K562 (cell line): Measurements from ENCODE around the gene GPR107. TPM values are rescaled to one million over a fixed set of nuclear protein-coding genes. Genes with fewer than 3 reads are reported as not detected.

Source experiments
- ATAC-seq: fragments of 200-7000 bp; cut with Tn5 transposase; 3 replicates; pipeline ENCODE4 v1.9.1; 2020; ENCODE audit warnings: moderate library complexity
- BruUV-seq: library from RNA; stranded (reverse); fragments of 400-500 nt; replicated peaks from 2 replicates; lab custom pipeline; 2021; lab: Mats Ljungman, UMichigan
- CTCF ChIA-PET: fragments of 300-600 bp; formaldehyde crosslinking; extraction: SDS; loops from one replicate; lab custom pipeline; 2021; ENCODE audit warnings: low intra/inter-chr PET ratio; lab: Yijun Ruan, JAX
- POLR2A ChIA-PET: fragments of 300-600, 350-650 bp; sonication (Branson Sonifier 250); formaldehyde crosslinking; extraction: SDS; loops from one replicate; lab custom pipeline; 2021; ENCODE audit warnings: antibody characterized with exemption, inconsistent platforms; lab: Yijun Ruan, JAX
- DNase-seq, 4 experiments: peaks; one replicate each; pipeline versions ENCODE4 v3.0.0 to v3.0.0-alpha.2; 2011 to 2018; ENCODE audit warnings: low spot score in 3 of 4, mixed read lengths in 3 of 4; ENCODE audit errors: extremely low read depth in 1 of 4
- FAIRE-seq: peaks from 2 replicates; lab custom pipeline; 2011; peaks lifted over from hg19 to GRCh38; lab: Jason Lieb, UNC
- H2AFZ ChIP-seq: 2 replicates; pipeline ENCODE4 v1.6.0; 2011; ENCODE audit warnings: low read depth, low read length, control low read depth, inconsistent platforms
- H3K27ac ChIP-seq: fragments of 200-600 bp; 3 replicates; pipeline ENCODE4 v1.8.0; 2011; ENCODE audit warnings: low read depth, mild to moderate bottlenecking, control low read depth, inconsistent platforms, low read length, moderate library complexity, mixed read lengths; ENCODE audit errors: extremely low read depth
- H3K27me3 ChIP-seq, 2 experiments: fragments of 300-600 bp in 1 of 2; 2 replicates in 1 of 2; 3 replicates in 1 of 2; pipeline versions ENCODE4 v1.6.0 to v1.8.0; 2011; ENCODE audit warnings: inconsistent platforms in 2 of 2, low read length in 2 of 2, mild to moderate bottlenecking in 1 of 2, mixed read lengths in 1 of 2, moderate library complexity in 1 of 2; ENCODE audit not compliant: control insufficient read depth in 2 of 2, insufficient read depth in 2 of 2
- H3K36me3 ChIP-seq: fragments of 300-600 bp; 3 replicates; pipeline ENCODE4 v1.8.0; 2011; ENCODE audit warnings: mild to moderate bottlenecking, low read length, inconsistent platforms; ENCODE audit not compliant: control insufficient read depth, insufficient read depth
- H3K4me1 ChIP-seq, 2 experiments: fragments of 200-600 bp in 1 of 2; replicated peaks in 1 of 2; 2 replicates in 1 of 2; 3 replicates in 1 of 2; pipeline versions ENCODE4 v1.5.1 to v1.8.0; 2011; ENCODE audit warnings: inconsistent platforms in 2 of 2, low read length in 2 of 2, mild to moderate bottlenecking in 1 of 2, mixed read lengths in 1 of 2, moderate library complexity in 1 of 2; ENCODE audit not compliant: control insufficient read depth in 2 of 2, insufficient read depth in 2 of 2
- H3K4me2 ChIP-seq: 2 replicates; pipeline ENCODE4 v1.6.1; 2011; ENCODE audit warnings: low read length, control low read depth, inconsistent platforms, mixed read lengths; ENCODE audit not compliant: insufficient read depth
- H3K4me3 ChIP-seq: fragments of 200-600 bp; sonication (generic), shearing (Covaris generic); 2 replicates; pipeline ENCODE4 v1.5.1; 2016; ENCODE audit warnings: control low read depth, inconsistent platforms
- H3K79me2 ChIP-seq: fragments of 200-600 bp; 3 replicates; pipeline ENCODE4 v1.8.0; 2011; ENCODE audit warnings: low read length, inconsistent platforms; ENCODE audit not compliant: control insufficient read depth, insufficient read depth
- H3K9ac ChIP-seq, 2 experiments: 2 replicates each; pipeline versions ENCODE4 v1.6.0 to v1.6.1; 2011; ENCODE audit warnings: low read depth in 2 of 2, low read length in 2 of 2, control low read depth in 1 of 2, inconsistent platforms in 1 of 2, mild to moderate bottlenecking in 1 of 2, mixed read lengths in 1 of 2; ENCODE audit not compliant: insufficient read depth in 1 of 2
- H3K9me1 ChIP-seq: one replicate; pipeline ENCODE4 v1.6.0; 2011; ENCODE audit warnings: inconsistent platforms, mild to moderate bottlenecking, low read length, moderate library complexity; ENCODE audit not compliant: control insufficient read depth, insufficient read depth
- H3K9me3 ChIP-seq: replicated peaks from 2 replicates; pipeline ENCODE4 v1.5.1; 2011; ENCODE audit warnings: low read depth, low read length, inconsistent platforms; ENCODE audit not compliant: control insufficient read depth, insufficient read depth
- H4K20me1 ChIP-seq: replicated peaks from 2 replicates; pipeline ENCODE4 v1.6.1; 2011; ENCODE audit warnings: low read length, inconsistent platforms, mixed read lengths; ENCODE audit not compliant: control insufficient read depth, insufficient read depth
- CBFA2T2 ChIP-seq: fragments of 450-650 bp; conservative IDR thresholded peaks from 2 replicates; pipeline ENCODE4 v1.6.1; 2017; ENCODE audit warnings: mild to moderate bottlenecking
- GTF2A2 ChIP-seq: IDR thresholded peaks from 2 replicates; pipeline ENCODE4 v1.6.1; 2016; ENCODE audit warnings: mild to moderate bottlenecking, missing genetic modification characterization, missing compliant biosample characterization
- MLLT1 ChIP-seq, 2 experiments: fragments of 450-650 bp; IDR thresholded peaks; 2 replicates each; pipeline ENCODE4 v1.6.1; 2016
- PHF21A ChIP-seq: fragments of 450-650 bp; IDR thresholded peaks from 2 replicates; pipeline ENCODE4 v1.6.1; 2017; ENCODE audit warnings: low read depth, borderline replicate concordance
- TBP ChIP-seq: optimal IDR thresholded peaks from 2 replicates; pipeline ENCODE3; 2011; ENCODE audit warnings: low read depth, low read length, improper control_type of control experiment
- WHSC1 ChIP-seq: IDR thresholded peaks from one replicate; pipeline ENCODE4 v1.6.1; 2012; ENCODE audit warnings: low read length, control low read depth, inconsistent platforms
- ZNF146 ChIP-seq: IDR thresholded peaks from one replicate; pipeline ENCODE4 v1.6.1; 2018; ENCODE audit warnings: missing compliant biosample characterization; ENCODE audit not compliant: unreplicated experiment
- ZNF561 ChIP-seq: fragments of 450-650 bp; formaldehyde crosslinking; conservative IDR thresholded peaks from 2 replicates; pipeline ENCODE4 v1.4.0; 2020; ENCODE audit warnings: mild to moderate bottlenecking, moderate library complexity
- WGBS: fragments of 100-300 bp; shearing (Covaris generic); methylation state at CpG from one replicate; pipeline ENCODE4 v1.1.6; 2016; ENCODE audit warnings: low coverage, mixed read lengths; ENCODE audit not compliant: insufficient coverage; ENCODE audit errors: missing lambda C conversion rate; 5-methylcytosine and 5-hydroxymethylcytosine counted together
- in situ Hi-C: fragments of 300-500 bp; cut with MboI; formaldehyde crosslinking; loops from 4 replicates; pipeline ENCODE4 v1.15.0; 2018; ENCODE audit warnings: inconsistent platforms, mixed read lengths
- intact Hi-C: fragments of 100-400 bp; cut with micrococcal nuclease; formaldehyde crosslinking; loops from 2 replicates; pipeline ENCODE4 v1.14.2; 2022
- polyA plus RNA-seq, 8 experiments: library from polyadenylated mRNA; depleted of rRNA in 4 of 8; stranded (reverse) in 5 of 8; unstranded in 3 of 8; fragments of >200 nt; fragmentation: Nextera tagmentation in 2 of 8; fragmentation: Illumina TruSeq in 1 of 8; extraction: Ambion mirVana in 2 of 8; extraction: Trizol in 1 of 8; gene quantifications; 2 replicates each; pipeline versions ENCODE4 v1.2.1 to v1.2.3, GENCODE V29; 2011 to 2014; ENCODE audit warnings: inconsistent platforms in 1 of 8, missing spikeins in 1 of 8
- total RNA-seq, 7 experiments: library from RNA; depleted of rRNA in 6 of 7; stranded (reverse); fragments of >200 nt in 6 of 7; fragmentation: Illumina TruSeq in 2 of 7; extraction: Trizol in 2 of 7; gene quantifications; 2 replicates each; pipeline versions ENCODE4 v1.2.1 to v1.2.3, GENCODE V29; 2011 to 2021; ENCODE audit warnings: low replicate concordance in 1 of 7

The GPR107 gene
- total and polyA plus RNA-seq, 9 of the 15 experiments (the other 6 are each of a cell fraction or from before 2014, with no cell fraction given): 3.2 to 34.6 (median 14.4) TPM

- TF ChIP-seq TBP: no peak
- TF ChIP-seq ZNF561: no peak
- TF ChIP-seq GTF2A2 (tag): no peak
- TF ChIP-seq CBFA2T2: 0 out of 2 replicates have a peak, but pooled peaks have one; percentile 1
- TF ChIP-seq PHF21A: no peak
- TF ChIP-seq WHSC1: no peak
Measured at GRCh38 chr9:130137081-130137640, 83.5 kb downstream of the GPR107 start (continued).

- Histone ChIP-seq H3K9me1 (peaks cover 6% of the 10 kb centered on the region), H3K9ac (peak overlapping the region in 1 of 2 experiments; percentile 48; a peak in 2 of 4 replicates), H3K4me1 (peaks cover 31 to 34% of the 10 kb centered on the region in 2 experiments), H3K36me3 (peaks cover 4% of the 10 kb centered on the region; the same call in 2 of the 3 replicates), H3K4me2 (peak overlapping the region; percentile 17; the same call in 1 of the 2 replicates), H4K20me1 (no peaks in the 10 kb centered on the region), H3K27ac (peak overlapping the region; percentile 71), H3K79me2 (no peaks in the 10 kb centered on the region), H3K9me3 (no peaks in the 10 kb centered on the region), H3K4me3 (no peak overlapping the region)
- 83% methylated on average over 11 of the region's 11 CpGs for WGBS
- BruUV-seq: no TSS peak
- ATAC-seq: no peak; the same call in 2 of the 3 replicates
- CTCF ChIA-PET: no interaction called here
- FAIRE-seq: no peak
- DNase-seq: no peak
- in situ Hi-C loops (loop anchor here (25.0 kb wide), 1 partner anchor 550 kb away; the partner anchor contains the start of gene EXOSC2), intact Hi-C loops (no loop called here)
- TF ChIP-seq MLLT1 (IDR thresholded peaks at IDR 0.05) (0 out of 4 replicates have a peak, but pooled peaks of 1 of the 2 experiments have one; percentile 20), ZNF146 (CRISPR knock-in tag) (no peak)
- TF ChIP-seq, all 486 proteins: peak for 1
- POLR2A ChIA-PET: no interaction called here
- Histone ChIP-seq H3K27me3 (no peaks in the 10 kb centered on the region), H2AFZ (peak overlapping the region; percentile 22; the same call in 1 of the 2 replicates)
Measured at GRCh38 chr9:130137641-130138081, 84.0 kb downstream of the GPR107 start.
